HG02981 (cell line): Measurements from ENCODE around the gene MZF1.
A peak's percentile ranks its signal among the peaks of the same experiment; 100 is the strongest.

ENCODE experiments used
- ATAC-seq: cut with Tn5 transposase; IDR thresholded peaks from one replicate; pipeline ENCODE4 v1.9.1; 2021; ENCODE audit warnings: mild to moderate bottlenecking, moderate library complexity; ENCODE audit not compliant: unreplicated experiment

MZF1 gene

GRCh38 chr19:58556622-58557220 is 16.4 kb downstream of the MZF1 start:
- no peak for ATAC-seq

GRCh38 chr19:58555920-58556621 is 17.1 kb downstream of the MZF1 start:
- no peak for ATAC-seq

- ATAC-seq = no peak
Observed at GRCh38 chr19:58555369-58555885, 17.7 kb downstream of the MZF1 start.

GRCh38 chr19:58554494-58555368 is 18.4 kb downstream of the MZF1 start, which contains the start of gene CHMP2A:
Gene CHMP2A, minus strand, starts transcription at chr19:58555105. Its CDS starts 893 bp downstream, at chr19:58554212.
- ATAC-seq = peak; percentile 37

- no peak for ATAC-seq
Observed at GRCh38 chr19:58553799-58554493, 19.2 kb downstream of the MZF1 start.

- no peak for ATAC-seq
Observed at GRCh38 chr19:58552655-58553054, 20.5 kb downstream of the MZF1 start.

GRCh38 chr19:58551577-58552471 is 21.3 kb downstream of the MZF1 start:
- ATAC-seq = no peak

- no peak for ATAC-seq
Observed at GRCh38 chr19:58551123-58551497, 22.0 kb downstream of the MZF1 start.

- ATAC-seq = no peak
Observed at GRCh38 chr19:58550362-58551122, 22.6 kb downstream of the MZF1 start.

GRCh38 chr19:58549664-58550361 is 23.3 kb downstream of the MZF1 start:
- ATAC-seq = no peak

GRCh38 chr19:58548859-58549663 is 24.1 kb downstream of the MZF1 start:
- ATAC-seq = no peak

GRCh38 chr19:58547323-58548312 is 25.5 kb downstream of the MZF1 start:
- no peak for ATAC-seq

GRCh38 chr19:58546019-58546530 is 27.1 kb downstream of the MZF1 start:
- no peak for ATAC-seq

- no peak for ATAC-seq
Observed at GRCh38 chr19:58545286-58546018, 27.7 kb downstream of the MZF1 start.

GRCh38 chr19:58544591-58545285 is 28.4 kb downstream of the MZF1 start:
- peak; percentile 41 for ATAC-seq
